Gastrocnemius medialis (tissue), 4 donors: ENCODE data around the gene ZFC3H1. TPM values are rescaled to one million over a fixed set of nuclear protein-coding genes. Genes with fewer than 3 reads are reported as not detected.

Source experiments
- ATAC-seq, 2 donors: fragments of 150-250 bp; one replicate each; pipeline ENCODE4 v1.9.1; 2016
- DNase-seq, 2 donors: peaks; one replicate each; pipeline ENCODE4 v3.0.0-alpha.2; 2019
- H3K27ac ChIP-seq, 4 donors: fragments of 200-600 bp; sonication (generic); 1 replicate in 1 of 4; 2 replicates in 3 of 4; pipeline ENCODE4 v1.5.1; 2016 to 2018; ENCODE audit warnings: mild to moderate bottlenecking in 2 of 4, moderate library complexity in 1 of 4
- H3K27me3 ChIP-seq, 3 donors: fragments of 200-600 bp; sonication (generic) in 2 of 3; 1 replicate in 1 of 3; 2 replicates in 2 of 3; pipeline versions ENCODE4 v1.5.1 to v1.6.0; 2016 to 2019; ENCODE audit warnings: mild to moderate bottlenecking in 1 of 3, moderate library complexity in 1 of 3
- H3K36me3 ChIP-seq, 2 donors: fragments of 200-600 bp; sonication (generic) in 1 of 2; one replicate each; pipeline ENCODE4 v1.5.1; 2017 to 2018
- H3K4me1 ChIP-seq, 2 donors: fragments of 200-600 bp; sonication (generic) in 1 of 2; one replicate each; pipeline ENCODE4 v1.5.1; 2016 to 2017; ENCODE audit warnings: mild to moderate bottlenecking in 2 of 2
- H3K4me3 ChIP-seq, 4 donors: fragments of 200-600 bp; sonication (generic) in 3 of 4; 1 replicate in 1 of 4; 2 replicates in 3 of 4; pipeline ENCODE4 v1.5.1; 2016 to 2019; ENCODE audit warnings: mild to moderate bottlenecking in 2 of 4
- H3K9me3 ChIP-seq, 3 donors: fragments of 200-600 bp; sonication (generic) in 2 of 3; 1 replicate in 1 of 3; 2 replicates in 2 of 3; pipeline ENCODE4 v1.5.1; 2016 to 2019
- POLR2A ChIP-seq, 2 donors: fragments of 450-650 bp; IDR thresholded peaks; one replicate each; pipeline ENCODE4 v1.6.1; 2017; ENCODE audit warnings: antibody characterized with exemption in 2 of 2, mild to moderate bottlenecking in 2 of 2, moderate library complexity in 2 of 2
- in situ Hi-C, 4 donors: fragments of 200-750 bp; cut with MboI; loops; one replicate each; pipeline versions ENCODE4 v1.15.0 to v1.8.0; 2017; ENCODE audit warnings: low sequenced_read_pairs in 4 of 4
- intact Hi-C: fragments of 100-400 bp; cut with DNase I; formaldehyde crosslinking; loops from one replicate; pipeline ENCODE4 v1.15.1; 2023; ENCODE audit warnings: low total_unique reads
- total RNA-seq, 4 donors: library from RNA; depleted of rRNA; stranded (reverse); fragments of >200 nt; gene quantifications; one replicate each; pipeline versions ENCODE4 v1.1.0 to v1.2.3, GENCODE V29; 2016
- TF ChIP-seq, protein P1 (sequence below), 5 experiments: fragments of 450-650 bp in 3 of 5; fragments of 200-600 bp in 2 of 5; sonication (generic) in 2 of 5; IDR thresholded peaks in 4 of 5; conservative IDR thresholded peaks in 1 of 5; 1 replicate in 4 of 5; 2 replicates in 1 of 5; pipeline ENCODE4 v1.5.1; 2016 to 2019; ENCODE audit warnings: antibody characterized with exemption in 5 of 5, mild to moderate bottlenecking in 3 of 5, moderate library complexity in 3 of 5

ZFC3H1 gene
- total RNA-seq, 4 donors from 2014 or later = 6.5 to 26.4 (median 9.1) TPM

- Histone ChIP-seq H3K4me1 (peaks cover 2 to 10% of the 10 kb centered on the region in 2 donors), H3K9me3 (no peaks in the 10 kb centered on the region), H3K27me3 (peaks cover 0 to 4% (median 0%) of the 10 kb centered on the region in 3 donors), H3K27ac (no peak overlapping the region), H3K4me3 (no peak overlapping the region), H3K36me3 (no peaks in the 10 kb centered on the region)
- DNase-seq (no peak), ATAC-seq (no peak)
- in situ Hi-C loops (no loop called here), intact Hi-C loops (no loop called here)
- TF ChIP-seq, protein P1, sequence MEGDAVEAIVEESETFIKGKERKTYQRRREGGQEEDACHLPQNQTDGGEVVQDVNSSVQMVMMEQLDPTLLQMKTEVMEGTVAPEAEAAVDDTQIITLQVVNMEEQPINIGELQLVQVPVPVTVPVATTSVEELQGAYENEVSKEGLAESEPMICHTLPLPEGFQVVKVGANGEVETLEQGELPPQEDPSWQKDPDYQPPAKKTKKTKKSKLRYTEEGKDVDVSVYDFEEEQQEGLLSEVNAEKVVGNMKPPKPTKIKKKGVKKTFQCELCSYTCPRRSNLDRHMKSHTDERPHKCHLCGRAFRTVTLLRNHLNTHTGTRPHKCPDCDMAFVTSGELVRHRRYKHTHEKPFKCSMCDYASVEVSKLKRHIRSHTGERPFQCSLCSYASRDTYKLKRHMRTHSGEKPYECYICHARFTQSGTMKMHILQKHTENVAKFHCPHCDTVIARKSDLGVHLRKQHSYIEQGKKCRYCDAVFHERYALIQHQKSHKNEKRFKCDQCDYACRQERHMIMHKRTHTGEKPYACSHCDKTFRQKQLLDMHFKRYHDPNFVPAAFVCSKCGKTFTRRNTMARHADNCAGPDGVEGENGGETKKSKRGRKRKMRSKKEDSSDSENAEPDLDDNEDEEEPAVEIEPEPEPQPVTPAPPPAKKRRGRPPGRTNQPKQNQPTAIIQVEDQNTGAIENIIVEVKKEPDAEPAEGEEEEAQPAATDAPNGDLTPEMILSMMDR (IDR thresholded peaks at IDR 0.05 in 4 of 5, conservative IDR thresholded peaks at IDR 0.05 in 1 of 5) = no peak
- TF ChIP-seq POLR2A (IDR thresholded peaks at IDR 0.05) = no peak
Measured at GRCh38 chr12:71599210-71599609, 64.4 kb downstream of the ZFC3H1 start.

DNA sequence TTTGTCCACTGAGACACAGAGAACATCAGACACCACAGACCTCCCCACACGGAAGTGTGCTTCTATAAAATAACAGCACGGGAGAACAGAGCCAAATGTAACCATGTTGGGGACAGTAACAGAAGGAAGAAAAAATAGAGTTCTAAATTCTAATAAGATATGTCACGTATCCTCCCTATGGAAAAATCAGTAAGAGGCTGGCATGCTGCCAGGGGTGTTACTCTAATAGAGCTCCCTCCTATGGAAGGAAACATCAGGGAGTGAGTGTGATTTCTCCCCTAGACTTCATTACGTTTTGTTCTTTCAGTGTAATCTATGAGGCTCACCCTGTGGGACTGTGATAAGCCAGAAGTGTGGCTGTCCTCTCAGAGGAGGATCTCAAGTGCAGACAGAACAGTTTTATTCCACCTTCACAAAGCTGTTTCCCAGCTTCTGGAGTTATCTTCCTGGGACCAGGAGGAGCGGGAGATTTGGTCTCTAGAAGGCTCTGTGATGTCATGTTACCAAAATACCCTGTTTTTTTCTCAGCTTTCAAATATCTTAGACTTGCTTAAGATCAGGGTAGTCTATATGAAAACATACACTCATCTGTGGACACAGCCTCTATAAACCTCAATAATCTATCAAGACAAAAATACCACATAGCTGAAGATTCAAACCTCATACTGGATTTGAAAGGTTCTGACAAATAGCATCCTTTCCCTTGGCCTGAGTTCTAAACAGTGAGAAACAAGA lies 69.3 kb downstream of the ZFC3H1 start:
- no peak for ATAC-seq
- Histone ChIP-seq H3K27me3 (peaks cover 0 to 4% (median 0%) of the 10 kb centered on the region in 3 donors), H3K27ac (no peak overlapping the region), H3K9me3 (no peaks in the 10 kb centered on the region), H3K4me3 (no peak overlapping the region), H3K36me3 (no peaks in the 10 kb centered on the region), H3K4me1 (no peaks in the 10 kb centered on the region)
- no peak for TF ChIP-seq POLR2A (IDR thresholded peaks at IDR 0.05)
- TF ChIP-seq, protein P1 (IDR thresholded peaks at IDR 0.05 in 4 of 5, conservative IDR thresholded peaks at IDR 0.05 in 1 of 5) = no peak
- in situ Hi-C loops (no loop called here), intact Hi-C loops (no loop called here)
- DNase-seq = no peak

DNA sequence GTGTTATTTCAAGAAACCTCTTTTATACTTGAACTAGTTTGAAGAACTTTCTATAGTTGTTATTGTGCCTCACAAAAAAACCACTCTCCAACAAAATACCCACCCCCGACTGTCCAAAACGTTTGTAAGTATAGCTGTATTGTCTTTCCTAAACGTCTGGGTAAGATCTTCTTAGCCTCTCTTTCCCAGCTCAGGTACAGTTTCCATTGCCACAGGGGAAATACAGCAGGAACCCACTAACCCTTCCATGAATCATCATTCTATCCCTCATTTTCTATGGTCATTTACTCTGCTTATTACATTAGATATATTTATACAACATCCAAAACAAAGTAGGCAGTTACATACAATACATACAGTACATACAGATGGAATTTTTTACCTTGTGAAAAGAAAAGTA lies 70.8 kb downstream of the ZFC3H1 start:
- no peaks in the 10 kb centered on the region for H3K36me3 ChIP-seq
- no peak for DNase-seq
- intact Hi-C loops = no loop called here
- no peaks in the 10 kb centered on the region for H3K4me1 ChIP-seq
- no peaks in the 10 kb centered on the region for H3K9me3 ChIP-seq
- no peak for TF ChIP-seq POLR2A (IDR thresholded peaks at IDR 0.05)
- TF ChIP-seq, protein P1 (IDR thresholded peaks at IDR 0.05 in 4 of 5, conservative IDR thresholded peaks at IDR 0.05 in 1 of 5) = no peak
- H3K4me3 ChIP-seq = no peak overlapping the region
- in situ Hi-C loops = no loop called here
- no peak for ATAC-seq
- H3K27ac ChIP-seq = no peak overlapping the region
- peaks cover 0 to 4% (median 0%) of the 10 kb centered on the region in 3 donors for H3K27me3 ChIP-seq

GRCh38 chr12:71591601-71592000 lies 72.0 kb downstream of the ZFC3H1 start:
- Histone ChIP-seq H3K4me1 (no peaks in the 10 kb centered on the region), H3K27ac (no peak overlapping the region), H3K36me3 (no peaks in the 10 kb centered on the region), H3K9me3 (no peaks in the 10 kb centered on the region), H3K27me3 (peaks cover 0 to 4% (median 0%) of the 10 kb centered on the region in 3 donors), H3K4me3 (no peak overlapping the region)
- intact Hi-C loops = no loop called here
- in situ Hi-C loops = no loop called here
- DNase-seq (no peak), ATAC-seq (no peak)
- no peak for TF ChIP-seq POLR2A (IDR thresholded peaks at IDR 0.05)
- TF ChIP-seq, protein P1 (IDR thresholded peaks at IDR 0.05 in 4 of 5, conservative IDR thresholded peaks at IDR 0.05 in 1 of 5) = no peak
